Measurements from ENCODE around the gene CSF1.
A peak's percentile ranks its signal among the peaks of the same experiment; 100 is the strongest.

CSF1 gene

DNA sequence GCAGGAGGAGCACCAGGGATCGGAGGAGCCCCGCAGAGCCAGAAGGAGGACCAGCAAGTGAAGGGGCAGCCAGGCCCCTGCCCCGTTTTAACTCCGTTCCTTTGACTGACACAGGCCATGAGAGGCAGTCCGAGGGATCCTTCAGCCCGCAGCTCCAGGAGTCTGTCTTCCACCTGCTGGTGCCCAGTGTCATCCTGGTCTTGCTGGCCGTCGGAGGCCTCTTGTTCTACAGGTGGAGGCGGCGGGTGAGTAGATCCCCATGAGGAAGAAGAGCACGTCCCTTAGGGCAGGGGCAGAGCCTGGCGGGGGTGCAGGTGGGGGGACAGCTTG, 13.3 kb downstream of the CSF1 start:
- no peak for DNase-seq

DNA sequence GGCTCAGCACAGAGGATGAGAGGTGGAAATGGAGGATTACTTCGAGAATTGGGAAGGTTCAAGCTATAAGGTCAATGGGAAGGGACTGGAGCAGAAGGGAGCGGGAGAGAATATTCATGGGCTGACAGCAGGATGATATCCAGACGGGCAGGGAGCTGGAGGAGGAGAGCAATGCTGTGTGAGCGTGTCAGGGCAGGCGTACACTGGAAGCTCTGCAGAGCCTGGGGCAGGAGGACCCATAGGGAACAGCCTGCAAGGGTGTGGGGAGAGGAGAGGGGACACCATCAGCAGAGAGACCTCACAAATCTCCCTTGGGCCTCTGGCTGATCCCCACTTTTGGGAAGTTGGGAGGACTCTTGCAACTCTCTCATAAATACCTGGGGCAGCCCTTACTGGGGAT, 13.7 kb downstream of the CSF1 start:
- DNase-seq, result no peak

GRCh38 chr1:109925159-109925990, 14.7 kb downstream of the CSF1 start:
- no peak for DNase-seq

DNA sequence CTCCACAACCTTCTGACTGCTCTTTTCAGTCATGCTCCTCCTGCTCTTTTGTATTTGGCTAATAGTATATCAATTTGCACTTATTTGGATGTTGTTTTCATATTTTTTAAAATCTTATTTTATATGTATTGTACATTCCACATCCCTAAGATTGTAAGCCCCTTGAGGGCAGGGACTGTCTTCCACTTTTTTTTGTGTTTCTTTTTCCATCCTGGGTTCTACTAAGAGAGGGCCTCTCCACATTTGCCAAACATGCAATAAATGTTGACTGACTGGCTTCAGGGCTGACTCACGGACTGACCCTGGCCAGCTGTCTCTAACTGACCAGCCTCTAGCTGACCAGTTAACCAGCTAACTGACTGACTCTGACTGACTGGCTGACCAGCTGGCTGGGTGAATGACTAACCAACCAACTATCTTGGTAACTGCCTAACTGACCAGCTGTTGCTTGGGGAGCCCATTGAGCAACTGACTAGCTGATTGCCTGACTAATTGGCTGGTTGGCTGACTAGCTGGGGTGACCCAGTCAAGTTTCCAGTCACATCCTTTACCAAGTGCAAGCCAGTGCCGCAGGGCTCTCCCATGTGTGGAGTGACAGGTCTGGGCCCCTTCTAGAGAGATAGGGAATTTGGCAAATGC, 16.1 kb downstream of the CSF1 start:
- DNase-seq, result peak; percentile 38

DNA sequence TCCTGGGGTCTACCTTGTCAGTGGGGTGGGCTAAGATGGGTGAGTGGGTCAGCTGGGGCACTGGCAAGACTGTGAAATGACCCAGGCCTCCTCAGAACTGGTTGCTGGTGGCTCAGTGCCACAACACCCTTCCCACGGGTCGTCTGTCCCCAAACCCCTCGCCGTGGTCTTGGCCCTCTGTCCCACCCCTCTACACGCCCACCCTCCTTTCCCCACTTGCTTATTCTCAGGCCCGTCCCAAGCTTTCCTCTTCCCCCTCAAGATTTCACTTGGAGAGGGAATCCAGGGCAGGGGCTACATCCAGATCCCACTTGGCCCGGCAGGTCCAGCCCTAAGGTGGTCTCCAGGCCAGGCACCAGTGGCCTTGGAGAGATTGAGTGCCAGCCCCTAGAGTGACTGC, 16.7 kb downstream of the CSF1 start:
- no peak for DNase-seq

DNA sequence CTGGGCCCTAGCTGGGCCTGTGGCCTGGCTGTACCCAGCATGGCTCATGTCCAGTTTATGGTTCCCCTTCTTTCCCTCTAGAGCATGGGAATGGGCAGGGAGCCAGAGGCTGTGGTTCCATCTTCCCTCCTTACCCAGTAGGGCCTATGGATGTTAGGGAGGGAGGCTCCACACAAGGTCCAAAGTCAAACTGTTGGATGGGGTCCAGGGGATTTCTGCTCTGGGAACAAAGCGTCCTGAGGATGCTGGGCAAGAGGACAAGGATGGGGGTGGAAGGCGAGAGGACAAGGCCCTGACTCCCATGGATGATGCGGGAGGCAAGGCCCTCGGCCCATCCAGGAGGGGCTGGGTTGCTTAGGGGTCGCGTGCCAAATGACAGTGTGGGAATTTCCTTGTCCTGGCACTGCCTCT, 17.3 kb downstream of the CSF1 start:
- DNase-seq, result peak; percentile 50

- peak; percentile 57 for DNase-seq
Measured at GRCh38 chr1:109928591-109929111, 18.0 kb downstream of the CSF1 start.

DNA sequence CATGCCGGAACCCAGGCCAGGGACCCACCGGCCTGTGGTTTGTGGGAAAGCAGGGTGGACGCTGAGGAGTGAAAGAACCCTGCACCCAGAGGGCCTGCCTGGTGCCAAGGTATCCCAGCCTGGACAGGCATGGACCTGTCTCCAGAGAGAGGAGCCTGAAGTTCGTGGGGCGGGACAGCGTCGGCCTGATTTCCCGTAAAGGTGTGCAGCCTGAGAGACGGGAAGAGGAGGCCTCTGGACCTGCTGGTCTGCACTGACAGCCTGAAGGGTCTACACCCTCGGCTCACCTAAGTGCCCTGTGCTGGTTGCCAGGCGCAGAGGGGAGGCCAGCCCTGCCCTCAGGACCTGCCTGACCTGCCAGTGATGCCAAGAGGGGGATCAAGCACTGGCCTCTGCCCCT, 18.5 kb downstream of the CSF1 start:
- DNase-seq, result no peak

GRCh38 chr1:109929588-109930251, 19.1 kb downstream of the CSF1 start:
- no peak for DNase-seq

DNA sequence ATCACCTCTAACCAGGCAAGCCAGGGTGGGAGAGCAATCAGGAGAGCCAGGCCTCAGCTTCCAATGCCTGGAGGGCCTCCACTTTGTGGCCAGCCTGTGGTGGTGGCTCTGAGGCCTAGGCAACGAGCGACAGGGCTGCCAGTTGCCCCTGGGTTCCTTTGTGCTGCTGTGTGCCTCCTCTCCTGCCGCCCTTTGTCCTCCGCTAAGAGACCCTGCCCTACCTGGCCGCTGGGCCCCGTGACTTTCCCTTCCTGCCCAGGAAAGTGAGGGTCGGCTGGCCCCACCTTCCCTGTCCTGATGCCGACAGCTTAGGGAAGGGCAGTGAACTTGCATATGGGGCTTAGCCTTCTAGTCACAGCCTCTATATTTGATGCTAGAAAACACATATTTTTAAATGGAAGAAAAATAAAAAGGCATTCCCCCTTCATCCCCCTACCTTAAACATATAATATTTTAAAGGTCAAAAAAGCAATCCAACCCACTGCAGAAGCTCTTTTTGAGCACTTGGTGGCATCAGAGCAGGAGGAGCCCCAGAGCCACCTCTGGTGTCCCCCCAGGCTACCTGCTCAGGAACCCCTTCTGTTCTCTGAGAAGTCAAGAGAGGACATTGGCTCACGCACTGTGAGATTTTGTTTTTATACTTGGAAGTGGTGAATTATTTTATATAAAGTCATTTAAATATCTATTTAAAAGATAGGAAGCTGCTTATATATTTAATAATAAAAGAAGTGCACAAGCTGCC, 19.8 kb downstream of the CSF1 start:
- no peak for DNase-seq

DNA sequence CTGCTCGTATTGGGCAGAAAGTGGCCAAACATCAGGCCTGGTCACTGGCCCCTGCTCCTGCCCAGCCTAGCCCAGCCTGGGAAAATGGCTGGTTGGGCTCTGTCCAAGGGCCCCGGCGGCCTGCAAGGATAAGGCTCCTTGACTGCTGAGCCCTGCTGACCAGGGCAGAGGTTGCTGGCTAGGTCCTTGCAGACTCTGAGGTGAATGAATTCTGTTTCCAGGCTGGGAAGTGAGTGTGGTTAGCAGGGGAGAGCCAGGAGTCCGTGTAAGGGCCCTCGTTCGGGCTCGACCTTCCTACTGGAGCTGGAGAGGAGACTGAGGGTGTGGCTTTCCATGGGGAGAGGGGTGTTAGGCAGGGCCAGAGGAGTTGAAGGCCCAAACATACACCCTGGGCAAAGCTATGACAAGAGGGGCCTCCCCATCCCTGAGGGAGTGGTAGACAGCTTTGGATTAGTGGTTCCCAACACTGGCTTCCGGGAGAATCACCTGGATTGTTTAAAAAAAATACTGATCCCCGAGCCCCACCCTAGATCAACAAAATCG, 20.6 kb downstream of the CSF1 start:
- peak; percentile 39 for DNase-seq

DNA sequence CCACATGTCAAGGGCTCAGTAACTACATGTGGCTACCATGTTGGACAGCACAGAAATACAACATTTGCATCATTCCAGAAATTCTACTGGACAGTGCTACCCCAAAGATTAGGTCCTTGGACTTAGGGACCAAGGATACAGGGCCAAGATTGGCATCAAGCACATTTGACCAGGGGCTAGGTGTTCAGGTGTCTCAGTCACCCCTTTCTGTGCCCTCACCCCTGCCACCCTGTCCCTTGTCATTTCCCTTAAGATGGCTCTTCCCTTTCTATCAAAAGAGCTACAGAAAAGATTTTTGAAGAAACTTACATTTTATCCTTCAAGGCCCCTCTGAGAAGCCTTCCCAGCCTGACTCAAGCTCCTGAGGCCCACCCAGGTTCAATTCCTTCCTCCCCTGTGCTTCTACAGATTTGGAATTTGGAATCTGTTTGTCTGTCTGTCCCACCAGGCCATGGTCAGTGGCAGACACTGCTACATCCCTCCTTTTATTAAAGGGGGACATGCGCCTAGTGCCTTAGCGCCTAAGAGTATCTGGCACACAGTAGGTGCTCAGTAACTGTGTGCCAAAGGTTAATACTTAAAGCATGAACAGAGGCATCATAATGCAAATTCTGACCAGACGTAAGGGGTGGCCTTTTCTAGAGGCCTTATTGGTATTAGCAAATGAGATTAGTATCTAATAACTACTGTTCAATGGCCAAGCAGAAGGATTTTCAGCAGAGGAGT, 21.4 kb downstream of the CSF1 start:
- no peak for DNase-seq

DNA sequence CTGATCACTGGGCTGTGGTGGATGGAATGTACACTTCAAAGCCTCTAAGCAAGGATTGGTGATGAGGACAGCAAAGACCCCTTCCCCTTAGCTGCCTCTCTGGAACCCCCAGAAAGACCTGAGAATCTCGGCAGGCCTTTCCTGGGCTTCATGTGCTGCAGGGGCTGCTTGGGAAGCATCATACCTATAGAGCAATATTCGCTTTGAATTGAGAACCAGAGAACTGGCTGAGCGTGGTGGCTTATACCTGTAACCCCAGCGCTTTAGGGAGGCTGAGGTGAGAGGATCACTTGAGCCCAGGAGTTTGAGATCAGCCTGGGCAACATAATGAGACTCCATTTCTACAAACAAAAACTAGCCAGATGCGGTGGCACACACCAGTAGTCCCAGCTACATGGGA, 22.0 kb downstream of the CSF1 start:
- DNase-seq, result no peak

- peak; percentile 32 for DNase-seq
Measured at GRCh38 chr1:109933856-109934711, 23.4 kb downstream of the CSF1 start.

DNA sequence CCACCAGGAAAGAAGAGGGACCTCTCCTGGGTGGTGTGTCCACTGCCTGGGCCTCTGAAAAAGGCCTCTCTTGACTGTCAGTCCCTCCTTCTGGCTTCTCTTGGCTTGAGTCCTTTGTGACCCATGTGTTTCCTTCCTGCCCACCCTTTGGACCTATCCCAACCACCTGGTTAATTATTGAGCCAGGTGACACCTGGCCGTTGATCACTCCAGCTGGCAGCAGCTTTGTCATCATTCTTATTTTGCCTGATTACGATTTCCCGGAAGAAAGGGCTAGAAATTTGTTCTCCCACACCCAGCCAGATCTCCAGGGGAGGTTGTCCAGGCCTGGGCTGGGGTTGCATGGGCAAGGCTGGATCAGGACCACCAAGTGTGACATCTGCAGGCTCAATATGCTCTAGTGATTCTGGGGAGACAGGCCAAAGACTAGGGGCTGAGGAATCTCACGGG, 24.8 kb downstream of the CSF1 start:
- no peak for DNase-seq

- no peak for DNase-seq
Measured at GRCh38 chr1:109937738-109938137, 27.1 kb downstream of the CSF1 start.

DNA sequence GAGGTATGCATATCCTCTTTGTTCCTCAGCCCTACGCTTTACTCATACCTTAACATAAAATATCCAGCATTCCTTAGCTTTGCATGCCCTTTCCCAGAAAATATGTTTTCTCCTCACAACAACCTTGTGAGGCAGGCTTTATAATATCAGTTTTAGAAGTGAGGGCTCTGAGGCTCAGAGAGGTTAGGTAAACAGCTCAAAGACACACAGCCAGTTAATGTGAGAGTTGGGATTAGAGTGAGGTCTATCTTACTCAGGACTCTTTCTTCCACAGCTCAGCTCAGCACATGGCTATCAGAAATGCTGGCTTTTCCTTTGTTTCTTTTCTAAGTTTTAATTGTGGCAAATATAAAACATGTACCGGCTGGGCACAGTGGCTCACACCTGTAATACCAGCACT, 27.9 kb downstream of the CSF1 start:
- DNase-seq, result no peak

GRCh38 chr1:109942434-109942833, 31.8 kb downstream of the CSF1 start:
- no peak for DNase-seq

DNA sequence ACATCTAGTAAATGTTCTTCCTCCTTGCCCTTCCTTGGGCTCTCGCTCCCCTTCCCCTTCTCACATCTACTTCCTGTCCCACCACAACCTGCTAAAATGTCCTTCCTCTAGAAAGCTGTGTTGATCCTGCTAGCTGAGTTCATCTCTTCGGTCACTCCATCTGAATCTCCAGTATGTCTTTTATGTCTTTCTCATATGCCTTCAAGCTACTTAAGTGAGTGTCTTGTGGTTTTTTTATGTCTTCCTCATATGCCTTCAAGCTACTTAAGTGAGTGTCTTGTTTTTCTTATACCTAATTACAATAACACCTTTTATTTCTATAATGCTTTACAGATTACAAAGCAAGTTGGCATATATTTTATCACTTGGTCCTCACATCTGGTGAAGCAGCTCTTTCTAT, 33.9 kb downstream of the CSF1 start:
- DNase-seq, result no peak

GRCh38 chr1:109946511-109946910, 35.9 kb downstream of the CSF1 start:
- no peak for DNase-seq
